ENCODE data around the gene MYO1F.

MYO1F gene

GRCh38 chr19:8482696-8483095, 94.5 kb downstream of the MYO1F start:
- DNase-seq (ENCODE audit: low read depth, low spot score), result no peak

GRCh38 chr19:8481616-8482015, 95.6 kb downstream of the MYO1F start:
- no peak for DNase-seq (ENCODE audit: low read depth, low spot score)
- H3K4me3 ChIP-seq (ENCODE audit: low read length), result peak overlapping the region; percentile 38

More at GRCh38 chr19:8482696-8483095, 94.5 kb downstream of the MYO1F start:
- H3K4me3 ChIP-seq (ENCODE audit: low read length), result no peak overlapping the region

GRCh38 chr19:8481201-8481600, 96.0 kb downstream of the MYO1F start:
- peak overlapping the region; percentile 38 for H3K4me3 ChIP-seq (ENCODE audit: low read length)
- DNase-seq (ENCODE audit: low read depth, low spot score), result peak; percentile 98

GRCh38 chr19:8478598-8478997, 98.6 kb downstream of the MYO1F start:
- H3K4me3 ChIP-seq (ENCODE audit: low read length), result no peak overlapping the region
- DNase-seq (ENCODE audit: low read depth, low spot score), result no peak

- peak; percentile 71 for DNase-seq (ENCODE audit: low read depth, low spot score)
- no peak overlapping the region for H3K4me3 ChIP-seq (ENCODE audit: low read length)
Observed at GRCh38 chr19:8477889-8478288, 99.4 kb downstream of the MYO1F start.

- no peak overlapping the region for H3K4me3 ChIP-seq (ENCODE audit: low read length)
- no peak for DNase-seq (ENCODE audit: low read depth, low spot score)
Observed at GRCh38 chr19:8476524-8476923, 100.7 kb downstream of the MYO1F start.

- H3K4me3 ChIP-seq (ENCODE audit: low read length), result no peak overlapping the region
- no peak for DNase-seq (ENCODE audit: low read depth, low spot score)
Observed at GRCh38 chr19:8475005-8475404, 102.2 kb downstream of the MYO1F start.

- no peak overlapping the region for H3K4me3 ChIP-seq (ENCODE audit: low read length)
- no peak for DNase-seq (ENCODE audit: low read depth, low spot score)
Observed at GRCh38 chr19:8473648-8474476, 103.4 kb downstream of the MYO1F start.

Data from Jurkat, Clone E6-1 (cell line).